PC-9 (cell line): ENCODE results near the gene ART1.

ENCODE experiments used
- EZH2 ChIP-seq: fragments of 200-600 bp; sonication (generic); IDR thresholded peaks from 2 replicates; pipeline ENCODE4 v1.8.0; 2017; ENCODE audit warnings: antibody characterized with exemption, low read depth
- TF ChIP-seq, protein P1 (sequence below): fragments of 200-600 bp; sonication (generic); conservative IDR thresholded peaks from 2 replicates; pipeline ENCODE4 v1.6.1; 2017; ENCODE audit warnings: mixed run types, antibody characterized with exemption, mild to moderate bottlenecking, moderate library complexity

DNA sequence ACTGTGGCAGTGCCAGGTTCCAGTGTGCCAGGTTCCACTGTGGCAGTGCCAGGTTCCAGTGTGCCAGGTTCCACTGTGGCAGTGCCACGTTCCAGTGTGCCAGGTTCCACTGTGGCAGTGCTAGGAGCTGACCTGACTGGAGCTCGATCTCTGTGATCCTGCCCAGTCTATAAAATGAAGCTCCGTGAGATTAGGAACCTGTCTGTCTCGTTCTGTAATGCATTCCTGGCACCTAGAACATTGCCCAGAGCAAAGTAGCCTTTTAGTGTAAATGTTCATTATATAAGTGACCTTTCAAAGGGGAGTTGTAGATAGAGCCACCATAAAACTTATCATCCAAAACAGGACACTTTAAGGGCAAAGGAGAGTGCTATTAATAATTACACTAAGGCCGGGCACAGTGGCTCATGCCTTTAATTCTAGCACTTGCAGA, 39.1 kb upstream of the ART1 start:
- no peak for TF ChIP-seq EZH2
- TF ChIP-seq, protein P1, sequence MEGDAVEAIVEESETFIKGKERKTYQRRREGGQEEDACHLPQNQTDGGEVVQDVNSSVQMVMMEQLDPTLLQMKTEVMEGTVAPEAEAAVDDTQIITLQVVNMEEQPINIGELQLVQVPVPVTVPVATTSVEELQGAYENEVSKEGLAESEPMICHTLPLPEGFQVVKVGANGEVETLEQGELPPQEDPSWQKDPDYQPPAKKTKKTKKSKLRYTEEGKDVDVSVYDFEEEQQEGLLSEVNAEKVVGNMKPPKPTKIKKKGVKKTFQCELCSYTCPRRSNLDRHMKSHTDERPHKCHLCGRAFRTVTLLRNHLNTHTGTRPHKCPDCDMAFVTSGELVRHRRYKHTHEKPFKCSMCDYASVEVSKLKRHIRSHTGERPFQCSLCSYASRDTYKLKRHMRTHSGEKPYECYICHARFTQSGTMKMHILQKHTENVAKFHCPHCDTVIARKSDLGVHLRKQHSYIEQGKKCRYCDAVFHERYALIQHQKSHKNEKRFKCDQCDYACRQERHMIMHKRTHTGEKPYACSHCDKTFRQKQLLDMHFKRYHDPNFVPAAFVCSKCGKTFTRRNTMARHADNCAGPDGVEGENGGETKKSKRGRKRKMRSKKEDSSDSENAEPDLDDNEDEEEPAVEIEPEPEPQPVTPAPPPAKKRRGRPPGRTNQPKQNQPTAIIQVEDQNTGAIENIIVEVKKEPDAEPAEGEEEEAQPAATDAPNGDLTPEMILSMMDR: no peak
